NB4 (cell line): ENCODE data around the gene MYO16.
A peak's percentile ranks its signal among the peaks of the same experiment; 100 is the strongest.

Source experiments
- CTCF ChIP-seq: IDR thresholded peaks from one replicate; pipeline ENCODE4 v1.5.1; 2012; ENCODE audit warnings: low read depth, low read length
- POLR2A ChIP-seq: IDR thresholded peaks from 2 replicates; pipeline ENCODE4 v1.6.1; 2011; ENCODE audit warnings: mild to moderate bottlenecking; ENCODE audit not compliant: insufficient read length; ENCODE audit errors: extremely low read depth

GRCh38 chr13:108728370-108728769 lies 99.0 kb downstream of the MYO16 start:
- peak; percentile 14 for TF ChIP-seq CTCF
- TF ChIP-seq POLR2A: no peak
